ENCODE results near the gene TNFSF8. TPM values are rescaled to one million over a fixed set of nuclear protein-coding genes. Genes with fewer than 3 reads are reported as not detected.
A peak's percentile ranks its signal among the peaks of the same experiment; 100 is the strongest.

TNFSF8 gene
- polyA plus RNA-seq, 4 donors = 0.46 to 0.70 (median 0.52) TPM

- no peak for DNase-seq (ENCODE audit: low read depth in 4 of 4, low spot score in 3 of 4)
Observed at GRCh38 chr9:114883709-114884108, 46.7 kb downstream of the TNFSF8 start.

- no peak for DNase-seq (ENCODE audit: low read depth in 4 of 4, low spot score in 3 of 4)
Observed at GRCh38 chr9:114880291-114880745, 50.1 kb downstream of the TNFSF8 start.

GRCh38 chr9:114878879-114879564, 51.4 kb downstream of the TNFSF8 start:
- DNase-seq (ENCODE audit: low read depth in 4 of 4, low spot score in 3 of 4) = no peak

GRCh38 chr9:114869845-114870244, 60.5 kb downstream of the TNFSF8 start:
- DNase-seq (ENCODE audit: low read depth in 4 of 4, low spot score in 3 of 4) = no peak

- DNase-seq (ENCODE audit: low read depth in 4 of 4, low spot score in 3 of 4) = no peak
Observed at GRCh38 chr9:114869378-114869777, 61.0 kb downstream of the TNFSF8 start.

GRCh38 chr9:114867327-114867726, 63.1 kb downstream of the TNFSF8 start:
- DNase-seq (ENCODE audit: low read depth in 4 of 4, low spot score in 3 of 4) = no peak

GRCh38 chr9:114864471-114864870, 65.9 kb downstream of the TNFSF8 start:
- DNase-seq (ENCODE audit: low read depth in 4 of 4, low spot score in 3 of 4) = peak in 3 of 4 donors; percentile 18 to 47 (median 45)

- DNase-seq (ENCODE audit: low read depth in 4 of 4, low spot score in 3 of 4) = no peak
Observed at GRCh38 chr9:114861922-114862605, 68.3 kb downstream of the TNFSF8 start.

GRCh38 chr9:114861273-114861672, 69.1 kb downstream of the TNFSF8 start:
- no peak for DNase-seq (ENCODE audit: low read depth in 4 of 4, low spot score in 3 of 4)

GRCh38 chr9:114860187-114860586, 70.2 kb downstream of the TNFSF8 start:
- no peak for DNase-seq (ENCODE audit: low read depth in 4 of 4, low spot score in 3 of 4)

- no peak for DNase-seq (ENCODE audit: low read depth in 4 of 4, low spot score in 3 of 4)
Observed at GRCh38 chr9:114856942-114857315, 73.5 kb downstream of the TNFSF8 start.

GRCh38 chr9:114856215-114856941, 74.0 kb downstream of the TNFSF8 start:
- DNase-seq (ENCODE audit: low read depth in 4 of 4, low spot score in 3 of 4) = no peak

GRCh38 chr9:114855488-114855887, 74.9 kb downstream of the TNFSF8 start:
- DNase-seq (ENCODE audit: low read depth in 4 of 4, low spot score in 3 of 4) = no peak

- DNase-seq (ENCODE audit: low read depth in 4 of 4, low spot score in 3 of 4) = no peak
Observed at GRCh38 chr9:114854736-114855355, 75.5 kb downstream of the TNFSF8 start.

GRCh38 chr9:114853071-114853855, 77.1 kb downstream of the TNFSF8 start:
- no peak for DNase-seq (ENCODE audit: low read depth in 4 of 4, low spot score in 3 of 4)

- DNase-seq (ENCODE audit: low read depth in 4 of 4, low spot score in 3 of 4) = no peak
Observed at GRCh38 chr9:114852050-114852594, 78.3 kb downstream of the TNFSF8 start.

- no peak for DNase-seq (ENCODE audit: low read depth in 4 of 4, low spot score in 3 of 4)
Observed at GRCh38 chr9:114851306-114851705, 79.1 kb downstream of the TNFSF8 start.
